HG03469 (cell line): ENCODE results near the gene DTD1.
"Not testable (repeated sequence)": the region's sequence is repeated elsewhere in the genome, so short reads cannot be mapped to it uniquely, and the experiment has no call there.

ENCODE experiments used
- ATAC-seq: cut with Tn5 transposase; IDR thresholded peaks from one replicate; pipeline ENCODE4 v1.9.1; 2021; ENCODE audit warnings: mild to moderate bottlenecking, moderate library complexity, moderate number of reproducible peaks; ENCODE audit not compliant: unreplicated experiment

Gene DTD1

DNA sequence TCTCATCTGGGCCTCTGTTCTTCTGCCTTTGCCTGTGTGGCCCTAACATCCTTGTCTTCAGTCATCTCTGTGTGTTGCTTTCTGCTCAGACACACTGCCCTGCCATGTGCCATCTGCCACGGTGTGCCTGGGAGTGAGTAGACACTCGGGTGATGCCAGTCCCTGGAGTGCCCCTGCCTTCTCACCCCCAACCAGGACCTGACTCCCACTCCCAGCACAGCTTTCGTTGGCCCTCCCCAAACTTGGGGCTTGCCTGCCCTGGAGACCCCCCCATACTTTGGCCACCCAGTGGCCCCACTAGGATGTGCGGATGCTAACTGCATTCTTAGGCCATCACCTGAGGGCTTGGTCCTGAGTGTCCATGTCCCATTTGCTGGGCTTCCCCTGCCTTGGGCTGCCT, 149.3 kb downstream of the DTD1 start:
- no peak for ATAC-seq

DNA sequence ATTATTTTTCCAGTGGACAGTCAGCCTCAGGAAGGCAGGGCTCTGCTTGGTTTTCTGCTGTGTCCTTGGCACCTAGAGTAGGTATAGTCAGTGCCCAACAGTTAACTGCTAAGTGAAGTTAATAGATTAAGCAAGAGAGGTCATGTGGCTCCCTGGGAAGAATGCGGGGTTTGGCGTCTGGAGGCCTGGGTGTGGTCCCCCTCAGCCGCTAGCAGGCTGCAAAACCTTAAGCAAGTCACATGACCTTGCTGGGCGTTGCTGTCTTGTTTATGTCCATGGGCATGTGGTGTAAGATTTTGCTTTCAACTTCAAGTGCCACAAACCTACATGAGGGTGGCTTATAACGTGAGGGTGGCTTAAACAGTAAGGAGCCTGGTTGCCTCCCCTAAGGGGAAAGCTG, 150.2 kb downstream of the DTD1 start:
- no peak for ATAC-seq

DNA sequence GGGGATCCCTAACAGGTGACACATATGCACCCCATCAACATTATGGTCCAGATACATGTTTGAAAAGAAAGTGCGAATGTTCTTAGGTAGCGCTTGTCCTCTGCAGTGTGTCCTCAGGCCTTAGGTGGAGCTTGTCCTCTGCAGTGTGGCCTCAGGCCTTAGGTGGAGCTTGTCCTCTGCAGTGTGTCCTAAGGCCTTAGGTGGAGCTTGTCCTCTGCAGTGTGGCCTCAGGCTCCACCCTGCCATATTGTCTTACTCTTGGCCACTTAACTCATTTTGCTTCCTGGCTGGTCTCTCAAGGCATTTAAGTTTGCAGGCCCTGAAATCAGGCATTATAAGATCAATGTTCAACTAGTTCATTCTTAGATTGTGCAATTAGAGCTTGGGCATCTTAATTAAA, 151.0 kb downstream of the DTD1 start:
- ATAC-seq, result no peak

DNA sequence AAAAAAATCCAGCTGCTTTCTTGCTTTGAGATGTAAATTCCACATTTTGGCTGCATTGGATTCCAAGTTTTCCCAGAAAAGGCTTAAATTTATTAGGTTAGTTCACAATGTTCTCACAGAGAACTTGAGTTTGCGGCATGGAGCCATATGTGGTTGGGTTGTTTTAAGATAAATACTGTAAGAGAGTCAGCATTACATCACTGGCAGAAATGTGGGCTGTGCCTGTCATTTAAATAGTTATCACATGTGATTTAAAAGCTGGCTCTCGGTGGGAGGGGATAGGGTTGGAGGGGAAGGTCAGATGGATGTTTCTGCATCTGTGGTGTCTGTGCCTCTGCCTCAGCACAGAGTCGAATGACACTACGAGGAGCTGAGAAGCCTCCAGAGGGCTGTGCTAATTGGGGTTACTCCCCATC, 151.9 kb downstream of the DTD1 start:
- no peak for ATAC-seq

DNA sequence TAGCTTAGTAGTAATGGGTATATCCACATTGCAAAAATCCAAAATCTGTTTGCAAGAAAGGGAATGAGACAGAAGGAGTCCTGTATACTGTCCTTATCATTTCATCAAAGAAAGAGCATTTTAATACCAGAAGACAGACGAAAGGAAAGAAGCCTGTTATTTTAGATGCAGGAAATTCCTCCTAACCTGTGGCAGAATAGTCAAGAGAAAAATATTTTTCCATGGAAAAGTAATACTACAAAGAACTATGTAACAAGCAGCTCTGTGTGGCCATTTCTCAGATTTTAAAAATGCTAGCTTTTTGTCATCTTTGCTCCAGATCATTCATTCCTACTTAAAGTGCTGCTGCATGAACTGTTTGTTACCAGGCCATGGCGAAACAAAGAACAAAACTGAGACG, 152.9 kb downstream of the DTD1 start:
- ATAC-seq, result no peak

DNA sequence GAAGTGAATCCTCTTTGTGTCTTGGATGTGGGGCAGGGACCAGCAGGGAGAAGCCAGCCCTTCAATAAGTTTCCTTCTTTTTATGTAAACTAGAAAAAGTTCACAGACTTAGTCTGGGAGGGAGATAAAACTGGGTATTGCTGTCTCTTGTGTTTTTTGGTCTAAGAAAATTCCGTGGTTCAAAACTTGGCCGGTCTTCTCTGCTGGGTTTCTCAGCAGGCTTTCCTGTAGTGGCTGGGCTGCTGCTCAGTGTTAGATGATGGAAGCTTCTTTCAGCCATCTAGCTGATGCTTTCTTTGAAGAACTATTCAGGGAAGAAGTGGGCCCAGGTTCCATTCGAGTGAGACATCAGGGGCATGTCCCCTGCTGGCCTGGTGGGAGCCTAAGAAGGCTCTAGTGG, 155.0 kb downstream of the DTD1 start:
- no peak for ATAC-seq

DNA sequence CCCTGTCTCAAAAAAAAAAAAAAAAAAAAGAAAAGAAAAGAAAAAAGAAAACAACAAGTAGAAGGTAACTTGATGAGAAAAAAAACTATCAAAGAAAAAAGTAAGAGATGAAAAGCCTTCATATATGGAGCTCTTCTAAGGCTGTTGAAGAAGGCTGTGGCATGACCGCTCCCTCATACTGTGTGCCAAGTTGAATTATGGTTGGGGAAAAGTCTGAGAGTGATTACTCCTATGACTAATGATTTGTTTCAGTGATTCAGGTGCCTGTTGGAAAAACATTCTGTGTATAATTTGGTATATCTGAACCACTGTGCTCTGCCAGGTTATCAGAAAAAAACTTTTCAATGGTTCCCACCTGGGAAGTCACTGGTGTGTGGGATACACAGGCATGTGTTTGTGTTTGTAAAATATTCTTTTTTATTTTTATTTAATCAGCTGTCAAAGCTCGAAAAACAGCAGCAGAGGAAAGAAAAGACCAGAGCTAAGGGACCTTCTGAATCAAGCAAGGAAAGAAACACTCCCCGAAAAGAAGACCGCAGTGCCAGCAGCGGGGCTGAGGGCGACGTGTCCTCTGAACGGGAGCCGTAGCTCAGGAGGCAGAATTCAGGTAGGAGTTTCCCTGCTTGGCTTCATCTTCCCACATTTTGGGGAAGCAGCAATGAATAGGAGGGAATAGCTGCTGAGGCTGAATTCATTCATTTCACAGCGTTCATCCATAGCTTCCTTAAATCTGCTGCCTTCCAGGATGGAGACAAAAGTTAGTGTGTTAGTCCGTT, 156.0 kb downstream of the DTD1 start:
- no peak for ATAC-seq

DNA sequence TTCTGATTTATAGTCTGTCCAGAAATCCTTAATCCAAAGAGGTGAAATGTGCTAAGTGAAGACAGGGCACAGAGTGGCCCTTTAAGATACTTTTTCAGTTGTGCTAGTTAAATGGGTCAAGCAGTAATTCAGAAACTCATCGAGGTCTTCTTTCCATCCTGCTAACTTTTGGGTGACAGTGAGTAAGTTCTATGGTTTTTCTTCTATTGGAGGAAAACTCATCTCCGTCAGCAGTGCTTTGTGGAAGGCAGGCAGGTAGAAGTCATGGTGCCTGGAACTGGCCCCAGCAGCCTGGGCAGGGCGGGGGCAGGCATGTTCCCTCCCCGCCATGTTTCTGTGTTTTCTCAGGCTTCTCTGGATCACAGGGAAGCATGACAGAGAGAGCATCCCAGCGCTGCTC, 159.2 kb downstream of the DTD1 start:
- ATAC-seq, result no peak

DNA sequence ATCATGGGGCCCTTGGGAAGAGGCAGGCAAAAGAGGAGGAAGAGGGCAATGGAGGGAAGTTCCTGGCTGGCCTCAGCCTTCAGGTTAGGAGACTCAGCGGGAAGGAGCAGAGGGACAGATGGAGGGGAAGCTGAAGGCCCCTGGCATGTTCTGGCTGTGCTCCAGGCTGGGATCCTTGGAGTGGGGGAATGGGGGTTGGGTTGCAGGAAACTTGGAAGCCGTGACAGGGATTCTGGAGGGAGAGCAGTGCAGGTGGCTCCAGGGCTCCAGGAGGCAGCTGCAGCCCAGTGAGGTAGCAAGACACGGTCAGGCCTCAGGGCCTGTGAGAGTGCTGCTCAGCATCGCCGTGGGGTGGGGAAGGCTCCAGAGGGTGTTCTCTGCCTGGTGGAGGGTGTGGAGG, 161.1 kb downstream of the DTD1 start:
- no peak for ATAC-seq

DNA sequence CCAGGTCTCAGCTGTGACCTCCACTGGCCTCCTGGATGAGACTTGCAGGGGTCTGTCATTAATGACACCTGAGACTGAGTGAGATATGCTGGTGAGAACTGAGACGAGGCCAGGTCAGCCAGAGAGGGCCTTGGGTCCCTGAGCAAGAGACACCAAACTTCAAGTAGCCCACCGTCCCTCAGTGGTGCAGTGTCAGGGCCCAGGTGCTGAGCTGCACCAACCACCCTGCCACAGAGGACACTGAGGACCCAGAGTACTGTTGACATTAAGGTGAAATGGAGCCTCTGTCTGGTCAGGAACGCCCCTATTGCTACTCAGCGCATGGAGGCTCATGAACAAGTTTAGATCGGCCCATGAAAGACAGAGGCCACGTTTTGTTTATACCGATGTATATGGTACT, 161.7 kb downstream of the DTD1 start:
- no peak for ATAC-seq

DNA sequence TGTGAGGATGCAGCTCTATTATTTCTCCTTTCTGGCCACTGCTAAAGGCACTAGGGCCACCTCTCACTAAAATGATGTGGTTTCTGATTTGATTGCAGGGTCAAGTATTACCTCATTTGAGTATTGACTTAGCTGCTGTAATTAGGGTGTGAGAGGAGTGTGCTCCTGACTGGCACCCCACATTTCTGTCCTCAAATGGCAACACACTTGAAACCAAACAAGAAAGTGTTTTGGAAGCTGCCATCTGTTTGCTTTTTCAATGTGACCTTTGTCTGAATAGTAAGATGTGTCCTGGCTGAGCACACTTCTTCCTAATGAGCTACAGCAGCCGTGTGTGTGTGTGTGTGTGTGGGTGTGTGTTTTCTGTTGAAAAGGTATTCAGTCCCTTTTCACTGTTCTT, 162.9 kb downstream of the DTD1 start:
- ATAC-seq, result no peak

DNA sequence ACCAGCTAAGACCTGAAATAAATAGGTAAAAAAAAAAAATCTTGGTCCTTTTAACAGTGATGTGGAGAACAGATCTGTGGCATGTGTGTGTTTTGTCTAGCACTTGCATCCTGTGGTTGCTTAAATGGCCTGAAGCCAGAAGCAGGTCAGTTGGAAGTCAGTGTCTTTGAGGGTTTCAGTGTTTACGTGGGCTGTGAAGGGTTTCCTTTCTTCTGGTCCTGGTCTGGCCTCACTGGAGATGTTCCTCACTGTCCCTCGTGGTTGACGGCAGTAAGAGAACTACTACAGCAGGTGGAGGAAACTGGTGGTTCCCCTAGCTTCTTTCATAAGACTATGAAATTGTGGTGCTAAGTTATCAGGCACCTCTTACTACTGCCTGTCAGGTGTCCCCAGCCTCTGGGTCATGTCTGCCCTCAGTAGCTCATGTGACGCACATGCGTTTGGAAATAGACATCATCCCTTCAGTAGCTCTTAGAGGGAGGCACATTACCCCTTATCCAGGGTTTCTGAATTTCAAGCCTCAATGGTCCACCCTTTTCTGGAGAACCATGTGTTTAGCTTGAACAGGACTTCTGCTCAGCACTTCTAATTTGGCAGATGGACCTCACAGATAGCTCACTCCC, 166.3 kb downstream of the DTD1 start:
- peak; percentile 96 for ATAC-seq

DNA sequence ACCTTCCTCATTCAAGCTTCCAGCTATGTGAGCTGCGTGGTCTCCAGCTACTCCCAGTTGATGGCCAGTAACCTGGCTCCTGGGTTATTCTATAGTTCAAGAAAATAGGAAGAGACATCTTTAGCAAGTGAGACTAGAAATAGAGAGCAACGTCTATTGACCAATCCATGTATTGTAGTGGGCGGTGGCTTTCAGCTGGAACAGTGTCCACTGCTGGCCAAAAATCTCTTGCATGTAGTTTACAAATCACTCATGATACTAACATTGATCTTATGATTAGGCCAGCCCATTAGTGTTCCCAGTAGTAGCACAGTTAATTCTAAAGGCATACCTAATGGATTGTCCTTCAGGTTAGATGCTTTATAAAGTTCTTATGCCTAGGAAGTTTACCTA, 166.8 kb downstream of the DTD1 start:
- ATAC-seq, result no peak

DNA sequence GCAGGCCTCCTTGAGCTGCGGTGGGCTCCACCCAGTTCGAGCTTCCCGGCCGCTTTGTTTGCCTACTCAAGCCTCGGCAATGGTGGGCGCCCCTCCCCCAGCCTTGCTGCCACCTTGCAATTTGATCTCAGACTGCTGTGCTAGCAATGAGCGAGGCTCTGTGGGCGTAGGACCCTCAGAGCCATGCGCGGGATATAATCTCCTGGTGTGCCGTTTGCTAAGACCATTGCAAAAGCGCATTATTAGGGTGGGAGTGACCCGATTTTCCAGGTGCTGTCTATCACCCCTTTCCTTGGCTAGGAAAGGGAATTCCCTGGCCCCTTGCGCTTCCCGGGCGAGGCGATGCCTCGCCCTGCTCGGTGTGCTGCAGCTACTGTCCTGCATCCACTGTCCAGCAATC, 173.0 kb downstream of the DTD1 start:
- not testable (repeated sequence) for ATAC-seq

DNA sequence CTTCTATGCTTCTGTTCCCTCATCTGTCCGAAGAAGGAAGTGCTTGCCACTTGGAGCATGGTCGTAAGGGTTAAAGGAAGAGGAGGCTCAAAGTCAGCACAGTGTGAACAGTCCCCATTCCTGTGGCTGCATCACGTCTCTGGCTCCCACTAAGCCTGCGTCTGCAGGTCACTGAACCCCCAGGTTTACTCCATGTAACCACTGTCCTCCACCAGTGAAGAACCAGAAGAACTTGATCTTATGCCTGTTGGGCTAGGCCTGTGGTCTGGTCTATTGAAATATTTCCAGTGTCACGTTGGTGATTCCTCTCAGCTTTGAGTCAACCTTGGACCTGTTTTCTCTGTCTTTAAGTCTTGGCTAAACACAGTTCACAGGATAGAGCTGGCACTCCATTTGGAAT, 179.8 kb downstream of the DTD1 start:
- no peak for ATAC-seq

DNA sequence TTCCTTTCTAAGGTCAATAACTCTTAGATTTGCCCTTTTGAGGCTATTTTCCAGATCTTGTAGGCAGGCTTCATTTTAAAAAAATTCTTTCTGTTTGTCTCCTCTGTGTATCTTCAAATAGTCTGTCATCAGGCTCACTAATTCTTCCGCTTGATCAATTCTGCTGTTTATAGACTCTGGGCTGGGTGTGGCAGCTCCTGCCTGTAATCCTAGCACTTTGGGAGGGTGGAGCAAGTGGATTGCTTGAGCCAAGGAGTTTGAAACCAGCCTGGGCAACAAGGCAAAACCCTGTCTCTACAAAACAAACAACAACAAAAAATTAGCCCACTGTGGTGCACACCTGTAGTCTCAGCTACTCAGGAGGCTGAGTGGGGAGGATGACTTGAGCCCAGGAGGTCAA, 185.7 kb downstream of the DTD1 start:
- ATAC-seq, result no peak

DNA sequence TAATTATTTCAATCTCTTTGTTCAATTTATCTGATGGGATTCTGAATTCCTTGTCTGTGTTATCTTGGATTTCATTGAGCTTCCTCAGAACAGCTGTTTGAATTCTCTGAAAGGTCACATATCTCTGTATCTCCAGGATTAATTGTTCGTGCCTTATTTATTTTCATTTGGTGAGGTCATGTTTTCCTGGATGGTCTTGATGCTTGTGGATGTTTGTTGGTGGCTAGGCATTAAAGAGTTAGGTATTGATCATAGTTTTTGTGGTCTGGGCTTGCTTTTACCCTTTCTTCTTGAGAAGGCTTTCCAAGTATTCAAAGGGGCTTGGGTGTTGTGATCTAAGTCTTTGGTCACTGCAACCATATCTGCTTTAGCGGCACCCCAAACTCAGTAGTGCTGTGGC, 186.4 kb downstream of the DTD1 start:
- ATAC-seq, result no peak

DNA sequence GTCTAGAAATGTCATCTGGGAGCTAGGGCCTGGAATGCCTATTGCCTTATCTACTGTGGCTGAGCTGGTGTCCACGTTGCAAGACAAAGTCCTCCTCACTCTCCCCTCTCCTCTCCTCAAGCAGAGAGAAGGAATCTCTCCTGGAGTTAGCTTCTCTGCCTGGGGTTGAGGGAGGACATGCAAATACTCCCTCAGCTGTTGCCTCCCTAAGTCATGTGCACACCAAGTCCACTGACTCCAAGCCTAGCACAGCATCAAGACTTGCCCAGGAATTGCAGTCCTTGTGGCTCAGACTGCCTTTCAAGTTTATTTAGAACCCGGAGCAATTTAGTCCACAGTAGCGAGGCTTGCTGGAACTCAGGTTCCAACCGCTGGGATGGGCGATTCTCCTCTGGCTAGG, 187.8 kb downstream of the DTD1 start:
- ATAC-seq, result no peak

DNA sequence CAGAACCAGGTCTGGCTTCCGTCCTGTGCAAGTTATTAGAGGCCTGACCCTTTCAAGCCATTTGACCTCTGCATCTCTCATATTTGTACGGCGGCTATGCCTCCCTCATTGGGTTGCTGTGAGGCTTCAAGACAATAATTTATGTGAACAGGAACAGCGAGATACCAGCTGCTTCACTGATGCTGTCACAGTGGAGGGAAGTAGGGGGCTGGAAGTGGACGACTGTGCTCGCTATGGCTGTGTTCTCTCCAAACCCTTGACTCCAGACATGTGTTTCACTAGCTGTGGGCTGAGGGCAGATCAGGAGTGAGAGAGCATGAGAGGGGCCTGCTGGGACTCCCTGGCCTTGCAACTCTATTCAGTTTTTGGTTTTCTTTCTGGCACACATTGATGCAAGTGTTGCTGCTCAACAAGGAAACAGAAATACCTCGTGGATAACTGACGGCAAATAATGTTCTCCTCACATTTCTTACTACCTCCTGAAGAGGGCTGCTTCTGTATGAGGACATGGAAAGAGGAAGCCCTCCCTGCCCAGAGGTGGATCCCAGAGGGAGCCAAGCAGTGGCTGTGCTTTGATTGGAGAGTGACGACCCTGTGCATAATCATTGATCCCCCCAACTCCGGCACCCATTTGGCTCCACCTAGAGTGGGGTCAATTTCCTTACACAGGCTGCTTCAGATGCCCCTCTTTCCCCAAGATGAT, 191.0 kb downstream of the DTD1 start:
- no peak for ATAC-seq

DNA sequence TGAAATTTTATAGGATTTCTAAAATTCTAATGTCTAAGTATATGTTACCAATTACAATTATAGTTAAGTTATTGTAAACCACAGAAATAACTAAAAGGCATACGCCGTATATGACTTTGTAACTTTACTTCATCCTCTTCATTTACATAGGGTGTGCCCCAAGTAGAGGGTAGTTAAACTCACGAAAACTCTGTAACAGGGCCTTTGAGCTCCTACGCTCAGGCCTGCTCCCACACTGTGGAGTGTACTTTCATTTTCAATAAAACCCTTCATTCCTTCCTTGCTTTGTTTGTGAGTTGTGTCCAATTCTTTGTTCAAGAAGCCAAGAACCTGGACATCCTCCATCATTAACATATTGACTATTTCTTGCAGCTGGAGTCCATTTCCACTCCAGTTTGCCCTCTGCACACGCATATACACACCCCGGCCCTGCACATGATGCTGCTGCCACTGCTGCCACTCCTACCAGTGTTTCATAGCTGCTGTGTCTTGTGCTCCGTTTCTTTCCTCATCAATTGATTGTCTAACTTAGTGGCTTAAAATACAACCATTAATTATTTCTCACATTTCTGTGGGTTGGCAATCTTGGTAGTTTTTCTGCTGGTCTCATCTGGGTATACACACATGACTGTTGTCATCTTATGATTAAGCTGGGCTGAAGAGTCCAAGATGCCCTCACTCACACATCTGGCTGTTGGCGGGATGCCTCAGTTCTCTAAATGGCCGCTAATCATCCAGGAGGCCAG, 192.7 kb downstream of the DTD1 start:
- no peak for ATAC-seq

DNA sequence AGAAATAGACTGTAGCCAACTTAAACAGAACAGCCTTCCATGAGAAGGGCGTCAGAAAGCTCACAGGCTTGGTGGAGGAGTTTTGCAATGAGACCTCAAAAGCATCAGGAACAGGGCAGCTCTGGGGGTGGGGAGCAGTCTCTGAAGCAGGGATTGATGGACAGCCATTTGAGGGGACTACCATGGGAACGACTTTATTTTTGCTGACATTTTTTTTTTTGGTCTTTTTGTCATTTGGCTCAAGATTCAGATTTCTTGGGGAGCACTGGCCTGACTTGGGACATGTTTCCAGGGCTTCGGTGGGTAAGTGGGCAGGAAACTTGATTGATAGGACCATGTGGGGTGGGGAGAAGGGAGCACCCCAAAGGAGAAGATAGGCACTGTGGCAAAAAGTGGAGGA, 193.7 kb downstream of the DTD1 start:
- no peak for ATAC-seq
